Right cardiac atrium (tissue), 5 donors: ENCODE measurements around the gene IRX2. TPM values are rescaled to one million over a fixed set of nuclear protein-coding genes. Genes with fewer than 3 reads are reported as not detected.
A peak's percentile ranks its signal among the peaks of the same experiment; 100 is the strongest.

Source experiments
- ATAC-seq, 2 donors: fragments of 200-7000 bp; cut with Tn5 transposase; one replicate each; pipeline versions ENCODE4 v1.8.0 to v1.9.1; 2020; ENCODE audit warnings: moderate library complexity in 2 of 2, mild to moderate bottlenecking in 1 of 2
- DNase-seq, 3 donors: peaks; one replicate each; pipeline ENCODE4 v3.0.0-alpha.2; 2020
- H3K27ac ChIP-seq: one replicate; pipeline ENCODE4 v1.5.1; 2013; ENCODE audit warnings: mild to moderate bottlenecking, low read length, control low read depth, moderate library complexity
- H3K27me3 ChIP-seq: one replicate; pipeline ENCODE4 v1.6.1; 2013; ENCODE audit not compliant: control insufficient read depth, insufficient read depth
- H3K4me1 ChIP-seq: one replicate; pipeline ENCODE4 v1.6.1; 2013; ENCODE audit warnings: low read length; ENCODE audit not compliant: control insufficient read depth, insufficient read depth
- H3K4me3 ChIP-seq: one replicate; pipeline ENCODE4 v1.5.1; 2013; ENCODE audit warnings: low read length, control low read depth
- H3K9me3 ChIP-seq: one replicate; pipeline ENCODE4 v1.6.1; 2013; ENCODE audit warnings: low read length; ENCODE audit not compliant: control insufficient read depth
- WGBS: extraction: QIAGEN DNeasy Blood & Tissue Kit; methylation state at CpG from one replicate; pipeline ENCODE4 v1.1.7; 2013; 5-methylcytosine and 5-hydroxymethylcytosine counted together
- intact Hi-C, 4 donors: fragments of 100-400 bp; cut with DNase I; formaldehyde crosslinking; loops; one replicate each; pipeline versions ENCODE4 v1.11.0 to v1.14.0; 2022 to 2023
- polyA plus RNA-seq: library from polyadenylated mRNA; stranded (reverse); fragments of 200-250 nt; gene quantifications from one replicate; pipeline ENCODE4 v1.2.3, GENCODE V29; 2013
- total RNA-seq, 4 donors: library from RNA; stranded (reverse); fragmentation: NEBNext Ultra II Directional; extraction: Animal tissue kit (Norgen Biotek cat#: 25700); gene quantifications; one replicate each; pipeline ENCODE4 v1.2.1, GENCODE V29; 2021
- donor health status: healthy with polysubstance abuse.
- donor health status: DM: no; HTN: yes; CAD: no.
- donor health status: DM: no; HTN: no; CAD: no.
- donor health status: DM: no; HTN: yes; CAD: no; lungs with severe emphysema.
- donor health status: DM: yes; HTN: yes; CAD: no.

Gene IRX2
- total and polyA plus RNA-seq, 5 donors = 0.20 to 1.4 (median 0.63) TPM; not detected in 1

DNA sequence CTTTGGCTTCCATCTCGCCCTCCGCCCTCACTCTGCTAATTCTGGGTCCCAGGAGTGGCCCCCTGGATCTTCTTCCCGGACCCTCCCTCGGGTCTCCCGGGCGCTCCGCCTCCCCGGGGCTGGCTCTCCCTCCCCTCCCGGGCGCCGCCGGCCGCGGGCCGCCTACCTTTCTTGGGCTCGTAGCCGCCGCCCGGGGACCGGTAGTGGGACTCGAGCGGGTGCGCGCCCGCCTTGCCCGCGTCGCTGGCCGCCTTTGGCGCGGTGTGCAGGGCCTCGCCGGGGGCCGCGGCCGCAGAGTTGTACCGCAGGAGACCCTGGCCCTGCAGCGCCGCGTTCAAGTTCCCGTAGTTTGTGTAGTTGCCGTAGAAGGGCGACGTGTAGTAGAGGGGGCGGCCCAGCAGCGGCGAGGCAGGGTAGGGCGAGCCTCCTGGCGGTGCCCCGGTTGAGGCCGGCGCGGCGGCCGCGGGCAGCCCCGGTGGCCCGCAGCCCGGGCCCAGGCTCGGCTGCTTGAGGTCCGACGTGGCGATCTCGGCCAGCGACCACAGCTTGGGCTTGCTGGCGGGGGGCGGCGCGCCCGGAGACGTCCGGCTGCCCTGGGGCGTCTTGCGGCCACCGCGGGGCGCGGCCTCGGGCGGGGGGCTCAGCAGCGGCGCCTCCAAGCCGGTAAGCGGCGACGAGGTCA lies 3.2 kb downstream of the IRX2 start:
- Histone ChIP-seq H3K4me1 (no peaks in the 10 kb centered on the region), H3K9me3 (no peaks in the 10 kb centered on the region), H3K4me3 (no peak overlapping the region), H3K27ac (no peak overlapping the region), H3K27me3 (peaks cover 2% of the 10 kb centered on the region)
- intact Hi-C loops = no loop called here
- no peak for DNase-seq
- ATAC-seq = no peak
- WGBS = 12% methylated on average over 86 of the region's 86 CpGs

DNA sequence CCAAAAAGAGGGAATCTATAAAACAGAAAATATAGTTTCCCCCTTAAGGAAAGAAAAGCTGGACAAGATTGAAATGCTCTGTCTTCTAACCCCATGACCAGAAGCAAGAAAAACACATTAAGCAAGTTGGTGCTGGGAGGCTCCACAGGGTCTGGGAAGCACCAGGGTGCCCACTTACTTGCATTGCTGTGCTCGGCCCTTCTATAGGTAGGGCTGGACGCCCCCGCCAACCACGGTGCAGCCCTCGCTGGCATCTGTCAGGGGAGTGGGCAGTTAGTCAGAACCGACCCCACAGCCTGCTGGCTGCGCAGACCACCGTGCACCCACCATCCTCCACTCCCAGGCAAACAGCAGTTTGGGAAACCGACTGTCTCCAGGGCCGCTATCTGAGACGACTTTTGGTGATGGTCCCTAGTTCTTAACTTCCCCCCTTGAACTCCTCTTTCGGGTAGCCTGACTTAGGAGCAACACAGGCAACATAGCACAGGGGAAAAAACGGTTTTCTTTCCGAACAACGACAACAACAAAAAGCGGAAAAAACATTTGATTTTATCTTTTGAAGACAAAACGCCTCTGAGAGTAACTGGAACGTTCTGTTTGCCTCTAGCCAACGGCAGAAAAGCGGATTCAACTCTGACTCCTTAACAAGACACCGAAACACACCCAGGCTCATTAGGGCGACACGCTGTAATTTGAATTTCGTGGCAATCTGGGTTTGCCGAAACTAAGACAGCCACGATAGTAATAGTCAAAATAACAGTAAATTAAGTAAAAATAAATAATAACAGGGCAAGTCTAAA lies 3.9 kb downstream of the IRX2 start:
- Histone ChIP-seq H3K27me3 (peaks cover 2% of the 10 kb centered on the region), H3K27ac (no peak overlapping the region), H3K4me3 (no peak overlapping the region), H3K4me1 (no peaks in the 10 kb centered on the region), H3K9me3 (no peaks in the 10 kb centered on the region)
- no peak for ATAC-seq
- intact Hi-C loops = no loop called here
- DNase-seq = no peak
- WGBS = 22% methylated on average over 26 of the region's 26 CpGs

DNA sequence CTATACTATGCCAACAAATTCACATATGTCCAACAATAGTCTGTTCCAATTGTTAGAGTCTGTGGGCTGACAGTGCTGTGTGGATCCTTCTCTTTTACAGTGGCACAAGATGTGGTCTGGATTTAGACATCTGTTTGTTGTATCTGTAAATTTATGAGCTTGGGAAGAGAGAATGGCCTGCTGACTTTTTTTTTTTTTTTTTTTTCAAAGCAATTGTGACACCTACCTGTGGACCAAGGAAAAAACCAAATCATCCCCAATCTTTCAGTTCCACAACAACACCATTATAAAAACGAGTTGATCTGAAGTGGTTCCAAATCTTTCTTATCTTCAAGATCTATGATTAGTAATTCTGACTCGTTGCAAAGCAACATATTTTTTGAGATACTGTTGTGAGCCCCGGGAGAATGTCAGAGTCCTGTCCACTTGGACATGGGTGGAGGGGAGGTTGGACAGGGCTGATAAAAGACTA lies 4.9 kb downstream of the IRX2 start:
- Histone ChIP-seq H3K27ac (no peak overlapping the region), H3K9me3 (no peaks in the 10 kb centered on the region), H3K27me3 (peaks cover 2% of the 10 kb centered on the region), H3K4me1 (no peaks in the 10 kb centered on the region), H3K4me3 (no peak overlapping the region)
- 27% methylated on average over 3 of the region's 3 CpGs for WGBS
- no peak for DNase-seq
- intact Hi-C loops = no loop called here
- ATAC-seq = no peak

DNA sequence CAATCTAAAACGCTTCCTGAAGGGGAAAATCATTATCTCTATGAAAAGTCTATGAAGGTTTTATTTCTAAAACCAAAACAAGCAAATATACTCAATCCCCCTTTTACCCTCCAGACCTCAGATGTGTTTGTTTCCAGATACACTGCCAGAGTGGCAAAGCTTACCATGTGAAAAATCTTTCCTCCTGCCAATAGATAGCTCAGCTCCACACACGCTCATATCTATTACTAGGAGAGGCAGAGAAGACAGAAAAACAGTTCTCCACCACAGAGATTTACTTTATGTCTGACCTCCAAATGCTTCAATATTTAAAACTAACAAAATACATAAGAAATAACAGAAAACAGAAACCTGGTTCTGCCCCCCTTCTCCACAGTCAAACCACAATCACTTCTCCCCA lies 7.0 kb downstream of the IRX2 start:
- DNase-seq (no peak), ATAC-seq (no peak)
- no peak overlapping the region for H3K27ac ChIP-seq
- no peak overlapping the region for H3K4me3 ChIP-seq
- intact Hi-C loops = no loop called here
- H3K27me3 ChIP-seq = peaks cover 2% of the 10 kb centered on the region
- H3K9me3 ChIP-seq = no peaks in the 10 kb centered on the region
- H3K4me1 ChIP-seq = no peaks in the 10 kb centered on the region
- WGBS = 30% methylated on average over 2 of the region's 2 CpGs

DNA sequence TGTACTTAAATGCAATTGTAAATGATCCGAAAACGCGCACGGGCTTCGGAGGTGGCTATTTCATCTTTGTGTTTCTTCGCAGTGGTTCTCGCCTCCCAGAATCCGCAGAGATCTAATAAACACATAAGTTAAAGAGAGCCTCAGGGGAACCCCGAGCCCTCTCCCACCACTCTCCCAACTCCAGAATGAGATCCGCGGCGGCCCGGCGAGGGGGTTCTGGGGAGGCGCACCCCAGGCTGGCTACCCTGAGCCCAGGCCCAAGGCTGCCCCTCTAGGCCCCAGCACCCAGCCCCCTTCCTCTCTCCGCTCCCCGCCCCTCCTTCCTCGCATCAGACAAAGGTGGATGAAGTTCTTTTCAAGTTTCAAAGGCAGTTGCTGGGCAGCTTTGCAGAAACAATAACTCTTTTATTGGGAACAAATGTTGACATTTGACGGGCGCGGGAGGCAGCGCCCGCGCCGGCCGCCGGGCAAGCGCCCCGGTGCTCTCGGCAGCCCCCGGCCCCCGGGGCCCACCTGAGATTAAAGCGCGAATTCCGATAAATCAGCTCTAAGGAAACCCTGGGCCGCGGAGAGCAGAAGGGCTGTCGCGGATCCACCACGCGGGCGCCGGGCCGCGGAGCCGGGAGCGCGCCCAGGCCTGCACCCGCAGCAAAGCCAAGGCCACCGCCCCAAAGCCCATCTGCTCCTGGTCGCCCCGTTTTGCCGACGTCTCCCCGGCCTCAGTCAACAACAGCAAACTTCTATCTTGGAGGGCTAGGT lies 8.4 kb downstream of the IRX2 start:
- 9% methylated on average over 55 of the region's 55 CpGs for WGBS

DNA sequence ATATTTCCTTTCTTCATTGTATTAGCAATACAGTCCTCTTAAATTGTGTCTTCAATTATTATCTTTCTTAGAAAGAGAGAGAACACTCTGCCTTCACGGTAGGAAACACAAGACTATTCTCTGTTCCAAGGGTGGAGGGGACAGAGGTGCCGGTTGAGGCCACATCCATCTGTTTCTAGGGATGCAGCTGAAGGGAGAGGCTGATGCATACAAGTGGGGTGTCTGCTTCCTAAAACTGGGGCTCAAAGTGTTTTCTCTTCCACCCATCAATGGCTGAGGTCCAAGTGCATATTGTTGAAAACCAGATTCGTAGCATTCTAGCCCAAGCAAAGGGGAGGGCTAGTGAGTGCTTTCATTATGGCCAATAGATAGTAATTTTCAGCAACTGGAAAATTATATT lies 9.5 kb downstream of the IRX2 start:
- 21% methylated on average over 3 of the region's 3 CpGs for WGBS
- ATAC-seq (no peak), DNase-seq (no peak)
- no peak overlapping the region for H3K4me3 ChIP-seq
- no peak overlapping the region for H3K27ac ChIP-seq
- no peaks in the 10 kb centered on the region for H3K4me1 ChIP-seq
- H3K9me3 ChIP-seq = peaks cover 2% of the 10 kb centered on the region
- no peaks in the 10 kb centered on the region for H3K27me3 ChIP-seq
- intact Hi-C loops = no loop called here

More for the DNA sequence above, 8.4 kb downstream of the IRX2 start:
- no peak for DNase-seq
- no peaks in the 10 kb centered on the region for H3K27me3 ChIP-seq
- no peak overlapping the region for H3K4me3 ChIP-seq
- H3K4me1 ChIP-seq = no peaks in the 10 kb centered on the region
- intact Hi-C loops = no loop called here
- H3K9me3 ChIP-seq = no peaks in the 10 kb centered on the region
- H3K27ac ChIP-seq = no peak overlapping the region
- ATAC-seq = no peak

DNA sequence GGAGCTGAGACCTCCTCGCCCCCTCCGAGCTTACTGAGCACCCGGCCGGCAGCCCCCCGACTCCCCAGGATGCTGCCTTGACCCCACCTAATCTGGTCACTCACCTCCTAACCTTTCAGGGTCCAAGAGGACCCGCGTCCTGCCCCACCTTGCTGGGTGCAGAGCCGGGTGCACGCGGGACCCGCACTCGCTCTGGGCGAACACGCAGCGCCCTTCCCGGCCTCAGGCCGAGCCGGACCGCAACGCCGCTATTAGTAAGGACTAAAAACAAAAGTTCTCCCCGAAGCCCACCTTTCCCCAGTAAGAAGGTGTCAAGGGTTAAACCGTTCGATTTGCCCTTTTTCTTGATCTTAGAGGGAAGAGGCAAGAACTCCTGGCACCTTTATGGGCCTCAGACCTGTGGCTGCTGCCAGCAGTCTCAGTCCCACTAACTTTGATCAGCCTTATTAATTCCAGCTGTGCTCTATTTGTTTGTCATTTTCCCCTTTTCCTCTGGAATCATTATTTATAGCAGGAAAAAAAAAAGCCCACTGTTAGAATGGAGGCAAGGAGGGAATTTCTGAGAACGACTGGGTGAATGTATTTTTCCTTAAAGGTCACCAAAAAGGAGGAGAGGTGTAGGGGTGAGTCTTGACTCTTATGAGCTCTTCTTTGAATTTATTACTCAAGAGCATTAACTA lies 10.5 kb downstream of the IRX2 start:
- ATAC-seq (no peak), DNase-seq (no peak)
- Histone ChIP-seq H3K27ac (no peak overlapping the region), H3K4me1 (no peaks in the 10 kb centered on the region), H3K27me3 (no peaks in the 10 kb centered on the region), H3K9me3 (peaks cover 6% of the 10 kb centered on the region), H3K4me3 (no peak overlapping the region)
- intact Hi-C loops = no loop called here
- 13% methylated on average over 25 of the region's 25 CpGs for WGBS

DNA sequence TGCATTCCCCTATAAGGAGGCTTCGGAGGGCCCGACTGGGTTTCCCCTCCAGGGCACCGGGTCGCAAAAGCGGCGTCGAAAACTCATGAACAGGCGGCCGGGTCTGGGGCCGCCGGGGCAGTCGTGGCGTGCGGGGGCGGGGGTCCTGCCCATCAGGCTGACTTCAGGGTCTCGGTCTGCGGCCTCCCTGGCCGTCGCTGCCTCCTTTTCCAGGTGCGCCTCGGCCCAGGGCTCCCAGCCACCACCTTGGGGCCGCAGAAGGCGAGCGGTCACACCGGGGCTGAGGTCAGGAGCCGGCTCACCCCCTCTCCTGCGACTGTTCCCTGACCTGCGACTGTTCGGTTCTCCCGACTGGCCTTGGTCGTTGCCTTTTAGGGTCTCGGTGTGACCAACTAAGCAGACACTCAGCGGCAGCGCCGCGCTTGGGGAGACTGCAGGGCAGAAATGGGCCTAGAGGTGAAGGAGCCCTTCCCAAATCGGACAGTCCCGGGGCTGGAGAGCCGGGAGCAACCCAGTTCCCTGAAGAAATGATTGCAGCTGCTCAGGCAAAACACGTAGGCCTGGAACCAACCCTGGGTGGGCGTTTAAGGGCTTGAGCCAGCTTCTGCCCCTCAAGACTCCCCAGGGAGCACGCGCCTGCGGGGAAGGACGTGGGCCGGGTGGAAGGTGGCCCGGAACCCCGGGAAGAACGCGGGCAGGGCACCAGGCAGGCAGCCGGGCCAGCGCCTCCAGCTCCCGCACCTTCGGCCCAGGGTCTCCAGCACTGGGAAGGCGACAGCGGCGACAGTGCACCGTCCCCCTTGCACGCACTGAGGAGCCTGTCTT lies 11.2 kb downstream of the IRX2 start:
- Histone ChIP-seq H3K27me3 (no peaks in the 10 kb centered on the region), H3K9me3 (peaks cover 8% of the 10 kb centered on the region), H3K4me1 (no peaks in the 10 kb centered on the region), H3K27ac (no peak overlapping the region), H3K4me3 (no peak overlapping the region)
- intact Hi-C loops = no loop called here
- 9% methylated on average over 59 of the region's 59 CpGs for WGBS
- DNase-seq (no peak), ATAC-seq (no peak)

DNA sequence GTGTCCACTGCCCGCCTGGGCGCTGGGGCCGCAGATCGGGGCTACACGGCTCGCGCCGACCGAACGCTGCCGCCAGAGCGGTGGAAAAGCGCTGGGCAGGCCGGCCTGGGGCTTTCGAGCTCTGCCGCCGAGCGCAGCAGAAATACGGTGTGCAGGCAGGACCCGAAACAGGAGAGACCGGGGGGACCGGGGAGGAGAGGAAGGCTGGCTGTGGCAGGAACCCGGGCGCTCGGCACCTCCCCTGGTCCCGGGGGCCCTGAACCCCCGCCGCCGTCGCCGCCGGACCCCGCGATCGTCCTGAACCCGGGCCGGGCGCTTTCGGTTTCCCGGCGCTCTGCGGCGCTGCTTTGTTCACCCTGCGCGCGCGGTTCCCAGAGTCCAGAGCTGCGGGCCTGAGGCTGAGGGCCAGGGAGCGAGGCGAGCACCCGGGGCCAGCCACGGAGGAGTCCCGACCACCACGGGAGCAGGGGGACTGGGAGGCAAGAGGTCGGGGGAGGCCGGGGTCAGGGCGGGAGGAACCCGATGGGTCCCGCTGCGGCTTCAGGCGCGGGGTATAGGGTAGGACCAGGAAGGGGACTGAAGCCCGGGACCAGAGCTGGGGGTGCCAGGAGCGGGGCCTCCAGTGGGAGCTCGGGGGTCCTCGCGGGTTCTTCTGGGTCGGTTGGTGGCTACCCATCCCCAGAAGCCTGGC lies 12.0 kb downstream of the IRX2 start:
- Histone ChIP-seq H3K27ac (no peak overlapping the region), H3K4me3 (peak overlapping the region; percentile 34), H3K9me3 (peaks cover 8% of the 10 kb centered on the region), H3K27me3 (no peaks in the 10 kb centered on the region), H3K4me1 (no peaks in the 10 kb centered on the region)
- under 1% methylated on average over 68 of the region's 68 CpGs for WGBS
- intact Hi-C loops = no loop called here
- DNase-seq (no peak), ATAC-seq (peak; percentile 35 to 48)
